Astrocyte (in vitro differentiated cells and primary cell): ENCODE data around the gene TRPM3. TPM values are rescaled to one million over a fixed set of nuclear protein-coding genes. Genes with fewer than 3 reads are reported as not detected.

ENCODE experiments used
- DNase-seq: peaks from one replicate; pipeline ENCODE4 v3.0.0-alpha.2; 2010; ENCODE audit warnings: low read depth
- FAIRE-seq: peaks from 2 replicates; lab custom pipeline; 2011; peaks lifted over from hg19 to GRCh38; lab: Jason Lieb, UNC
- H2AFZ ChIP-seq: 2 replicates; pipeline ENCODE4 v1.6.0; 2012; ENCODE audit warnings: low read depth, low read length, inconsistent platforms
- H3K27ac ChIP-seq: 2 replicates; pipeline ENCODE4 v1.5.1; 2011; ENCODE audit warnings: low read depth, low read length, inconsistent platforms
- H3K27me3 ChIP-seq: 2 replicates; pipeline ENCODE4 v1.6.0; 2011; ENCODE audit warnings: low read length, inconsistent platforms; ENCODE audit not compliant: insufficient read depth
- H3K36me3 ChIP-seq: 2 replicates; pipeline ENCODE4 v1.5.1; 2011; ENCODE audit warnings: low read length, inconsistent platforms; ENCODE audit not compliant: insufficient read depth
- H3K4me1 ChIP-seq: 2 replicates; pipeline ENCODE4 v1.5.1; 2011; ENCODE audit warnings: low read length, inconsistent platforms; ENCODE audit not compliant: insufficient read depth
- H3K4me2 ChIP-seq: 2 replicates; pipeline ENCODE4 v1.6.0; 2012; ENCODE audit warnings: low read length, inconsistent platforms
- H3K4me3 ChIP-seq: 2 replicates; pipeline ENCODE4 v1.5.1; 2011; ENCODE audit warnings: low read depth, mild to moderate bottlenecking, low read length, inconsistent platforms; ENCODE audit not compliant: insufficient read depth
- H3K79me2 ChIP-seq: 2 replicates; pipeline ENCODE4 v1.6.0; 2012; ENCODE audit warnings: mild to moderate bottlenecking, low read length, inconsistent platforms; ENCODE audit not compliant: insufficient read depth
- H3K9ac ChIP-seq: 2 replicates; pipeline ENCODE4 v1.6.0; 2012; ENCODE audit warnings: mild to moderate bottlenecking, low read length, inconsistent platforms
- H3K9me3 ChIP-seq: 2 replicates; pipeline ENCODE4 v1.5.1; 2012; ENCODE audit warnings: low read depth, mild to moderate bottlenecking, low read length, inconsistent platforms; ENCODE audit not compliant: insufficient read depth
- H4K20me1 ChIP-seq: 2 replicates; pipeline ENCODE4 v1.6.0; 2012; ENCODE audit warnings: low read length, inconsistent platforms; ENCODE audit not compliant: insufficient read depth
- H3K27ac Mint-ChIP-seq: one replicate; pipeline ENCODE4 v1.8.0; 2021; ENCODE audit warnings: mild to moderate bottlenecking, mixed read lengths; ENCODE audit not compliant: unreplicated experiment
- H3K27me3 Mint-ChIP-seq: one replicate; pipeline ENCODE4 v1.8.0; 2021; ENCODE audit warnings: low read depth, mixed read lengths; ENCODE audit not compliant: unreplicated experiment
- H3K36me3 Mint-ChIP-seq: one replicate; pipeline ENCODE4 v1.8.0; 2021; ENCODE audit warnings: low read depth, mixed read lengths; ENCODE audit not compliant: unreplicated experiment
- H3K4me1 Mint-ChIP-seq: one replicate; pipeline ENCODE4 v1.8.0; 2021; ENCODE audit warnings: low read depth, mixed read lengths; ENCODE audit not compliant: unreplicated experiment
- H3K4me3 Mint-ChIP-seq: one replicate; pipeline ENCODE4 v1.8.0; 2021; ENCODE audit warnings: mild to moderate bottlenecking, moderate library complexity, mixed read lengths; ENCODE audit not compliant: unreplicated experiment
- H3K9me3 Mint-ChIP-seq: one replicate; pipeline ENCODE4 v1.8.0; 2021; ENCODE audit warnings: mild to moderate bottlenecking, mixed read lengths; ENCODE audit not compliant: unreplicated experiment
- CTCF ChIP-seq: IDR thresholded peaks from 2 replicates; pipeline ENCODE4 v1.5.1; 2011; ENCODE audit warnings: low read depth, mild to moderate bottlenecking, inconsistent platforms, low read length, moderate library complexity; ENCODE audit not compliant: insufficient read depth
- EZH2 ChIP-seq: IDR thresholded peaks from 2 replicates; pipeline ENCODE4 v1.6.1; 2012; ENCODE audit warnings: mild to moderate bottlenecking, low read length, inconsistent platforms; ENCODE audit not compliant: insufficient read depth
- total RNA-seq: library from RNA; stranded (reverse); gene quantifications from 2 replicates; pipeline ENCODE4 v1.2.1, GENCODE V29; 2021

Gene TRPM3
- total RNA-seq, 1 donor from 2014 or later: 0.14 TPM

GRCh38 chr9:71120501-71121247 lies 747 bp downstream of the TRPM3 start:
- no peak overlapping the region for H3K4me3 Mint-ChIP-seq
- Histone ChIP-seq H3K4me2 (no peak overlapping the region), H2AFZ (no peak overlapping the region), H3K36me3 (no peaks in the 10 kb centered on the region), H3K27me3 (peaks cover 7% of the 10 kb centered on the region), H3K4me3 (no peak overlapping the region), H3K79me2 (no peaks in the 10 kb centered on the region), H3K9ac (no peak overlapping the region), H3K9me3 (no peaks in the 10 kb centered on the region), H3K4me1 (no peaks in the 10 kb centered on the region), H4K20me1 (no peaks in the 10 kb centered on the region), H3K27ac (no peak overlapping the region)
- H3K36me3 Mint-ChIP-seq: no peaks in the 10 kb centered on the region
- H3K4me1 Mint-ChIP-seq: no peaks in the 10 kb centered on the region
- DNase-seq (no peak), FAIRE-seq (no peak)
- peaks cover 37% of the 10 kb centered on the region for H3K27me3 Mint-ChIP-seq
- H3K27ac Mint-ChIP-seq: no peak overlapping the region
- no peaks in the 10 kb centered on the region for H3K9me3 Mint-ChIP-seq
- TF ChIP-seq CTCF: no peak
- no peak for TF ChIP-seq EZH2

- no peaks in the 10 kb centered on the region for H3K9me3 Mint-ChIP-seq
- H3K9ac ChIP-seq: no peak overlapping the region
- no peaks in the 10 kb centered on the region for H3K79me2 ChIP-seq
- no peaks in the 10 kb centered on the region for H3K9me3 ChIP-seq
- DNase-seq (no peak), FAIRE-seq (no peak)
- H3K27me3 ChIP-seq: peaks cover 7% of the 10 kb centered on the region
- H4K20me1 ChIP-seq: no peaks in the 10 kb centered on the region
- H3K4me1 Mint-ChIP-seq: no peaks in the 10 kb centered on the region
- H2AFZ ChIP-seq: no peak overlapping the region
- no peaks in the 10 kb centered on the region for H3K4me1 ChIP-seq
- no peak overlapping the region for H3K4me3 ChIP-seq
- TF ChIP-seq CTCF (no peak), EZH2 (no peak)
- no peak overlapping the region for H3K27ac Mint-ChIP-seq
- peaks cover 37% of the 10 kb centered on the region for H3K27me3 Mint-ChIP-seq
- H3K36me3 Mint-ChIP-seq: no peaks in the 10 kb centered on the region
- H3K27ac ChIP-seq: no peak overlapping the region
- H3K4me2 ChIP-seq: no peak overlapping the region
- no peaks in the 10 kb centered on the region for H3K36me3 ChIP-seq
- no peak overlapping the region for H3K4me3 Mint-ChIP-seq
Measured at GRCh38 chr9:71119746-71120145, 1.7 kb downstream of the TRPM3 start.

GRCh38 chr9:71118324-71118723 lies 3.1 kb downstream of the TRPM3 start:
- no peaks in the 10 kb centered on the region for H3K9me3 Mint-ChIP-seq
- FAIRE-seq (no peak), DNase-seq (no peak)
- Histone ChIP-seq H3K27me3 (peaks cover 3% of the 10 kb centered on the region), H3K27ac (no peak overlapping the region), H3K4me2 (no peak overlapping the region), H3K9ac (no peak overlapping the region), H4K20me1 (no peaks in the 10 kb centered on the region), H3K79me2 (no peaks in the 10 kb centered on the region), H3K36me3 (no peaks in the 10 kb centered on the region), H3K9me3 (no peaks in the 10 kb centered on the region), H3K4me1 (no peaks in the 10 kb centered on the region), H2AFZ (no peak overlapping the region), H3K4me3 (no peak overlapping the region)
- no peaks in the 10 kb centered on the region for H3K4me1 Mint-ChIP-seq
- H3K36me3 Mint-ChIP-seq: no peaks in the 10 kb centered on the region
- no peak overlapping the region for H3K4me3 Mint-ChIP-seq
- no peak overlapping the region for H3K27ac Mint-ChIP-seq
- TF ChIP-seq CTCF (no peak), EZH2 (no peak)
- H3K27me3 Mint-ChIP-seq: peaks cover 32% of the 10 kb centered on the region
